Fibroblast of mammary gland (primary cell): ENCODE data around the gene COL16A1.

ENCODE experiments used
- DNase-seq: peaks from one replicate; pipeline ENCODE4 v3.0.0-alpha.2; 2010; ENCODE audit warnings: low read depth
- H3K4me3 ChIP-seq: 2 replicates; pipeline ENCODE4 v1.5.1; 2011; ENCODE audit warnings: low read depth, mild to moderate bottlenecking, low read length, moderate library complexity; ENCODE audit not compliant: control insufficient read depth
- CTCF ChIP-seq: conservative IDR thresholded peaks from 2 replicates; pipeline ENCODE4 v1.5.1; 2011; ENCODE audit warnings: low read depth, low read length, inconsistent platforms; ENCODE audit not compliant: control insufficient read depth, insufficient read depth

COL16A1 gene

DNA sequence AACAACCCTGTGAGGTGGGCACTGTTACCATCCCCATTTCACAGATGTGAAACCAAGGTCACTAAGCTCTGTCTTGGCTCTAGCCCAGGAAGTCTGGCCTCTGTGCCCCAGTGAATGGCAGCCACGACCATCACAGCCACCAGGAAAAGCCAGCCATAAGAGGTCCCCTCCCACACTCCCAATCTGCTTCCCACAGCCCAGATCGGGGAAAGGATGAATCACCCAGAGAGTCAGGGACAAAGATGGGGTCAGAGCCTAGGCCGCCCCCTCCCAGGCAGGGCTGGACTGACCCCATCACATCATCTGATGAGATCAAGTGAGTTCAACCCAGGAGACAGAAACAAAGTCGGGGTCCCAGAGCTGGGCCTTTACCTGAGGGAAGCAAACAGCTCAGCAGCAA lies 22.9 kb upstream of the COL16A1 start:
- no peak for TF ChIP-seq CTCF
- no peak overlapping the region for H3K4me3 ChIP-seq
- no peak for DNase-seq

- no peak for TF ChIP-seq CTCF
- no peak overlapping the region for H3K4me3 ChIP-seq
- DNase-seq, result no peak
Observed at GRCh38 chr1:31725777-31726535, 22.1 kb upstream of the COL16A1 start.

- no peak overlapping the region for H3K4me3 ChIP-seq
- no peak for DNase-seq
- TF ChIP-seq CTCF, result no peak
Observed at GRCh38 chr1:31725134-31725533, 21.3 kb upstream of the COL16A1 start.

GRCh38 chr1:31723828-31724359 lies 20.1 kb upstream of the COL16A1 start:
- peak; percentile 77 for DNase-seq
- TF ChIP-seq CTCF, result no peak
- H3K4me3 ChIP-seq, result no peak overlapping the region

- no peak for TF ChIP-seq CTCF
- no peak overlapping the region for H3K4me3 ChIP-seq
- DNase-seq, result no peak
Observed at GRCh38 chr1:31718327-31718897, 14.6 kb upstream of the COL16A1 start.

DNA sequence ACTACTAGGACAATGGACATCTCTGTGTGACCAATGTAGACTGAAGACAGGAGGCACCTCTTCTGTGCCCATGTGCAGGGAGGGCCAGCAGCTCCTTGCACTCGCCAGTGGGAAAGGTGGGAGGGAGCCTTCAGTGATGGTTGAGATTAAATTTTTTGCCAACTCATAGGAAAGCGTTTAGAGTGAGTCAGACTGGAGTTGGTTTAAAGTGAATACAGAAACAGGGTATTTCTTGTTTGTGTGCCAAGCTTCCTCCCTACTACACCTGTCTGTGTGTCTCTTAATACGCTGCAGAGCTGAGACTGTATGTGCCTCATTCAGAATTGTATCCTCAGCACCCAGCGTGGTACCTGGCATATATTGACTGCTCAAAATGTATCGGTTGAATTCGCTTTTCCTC lies 13.5 kb upstream of the COL16A1 start:
- no peak overlapping the region for H3K4me3 ChIP-seq
- no peak for TF ChIP-seq CTCF
- no peak for DNase-seq
